ENCODE measurements around the gene C14orf93. TPM values are rescaled to one million over a fixed set of nuclear protein-coding genes. Genes with fewer than 3 reads are reported as not detected.

The C14orf93 gene
- total RNA-seq, 1 experiment from 2014 or later: 8.2 TPM

GRCh38 chr14:23000860-23001259 is 9.1 kb downstream of the C14orf93 start:
- Histone ChIP-seq H4K20me1 (ENCODE audit: control insufficient read depth, insufficient read depth, insufficient read length) (no peaks in the 10 kb centered on the region), H3K4me2 (ENCODE audit: insufficient read depth, insufficient read length, low read length) (no peak overlapping the region), H3K4ac (ENCODE audit: low read depth, low read length) (no peak overlapping the region), H3K18ac (ENCODE audit: insufficient read length, low read depth, low read length) (no peak overlapping the region), H4K8ac (replicated peaks; ENCODE audit: insufficient read length, low read depth, low read length) (no peak overlapping the region), H3K9ac (ENCODE audit: extremely low read depth, insufficient read length, low read length) (no peak overlapping the region), H2BK20ac (ENCODE audit: low read depth, low read length, poor library complexity, severe bottlenecking) (no peak overlapping the region), H2BK15ac (ENCODE audit: low read depth, low read length) (no peak overlapping the region), H2BK12ac (ENCODE audit: insufficient read length, low read depth, low read length) (no peak overlapping the region), H3K4me1 (ENCODE audit: insufficient read depth, low read length) (no peaks in the 10 kb centered on the region; the same call in 1 of the 2 replicates), H3K23me2 (ENCODE audit: insufficient read length, low read depth, low read length, poor library complexity, severe bottlenecking) (no peaks in the 10 kb centered on the region), H3K27ac (ENCODE audit: insufficient read length, low read depth, low read length) (no peak overlapping the region), H3K23ac (ENCODE audit: insufficient read length, low read depth, low read length) (no peak overlapping the region), H4K91ac (ENCODE audit: insufficient read length, low read depth, low read length) (no peak overlapping the region), H3T11ph (ENCODE audit: low read length) (no peak overlapping the region), H3K9me3 (ENCODE audit: control insufficient read depth, low read depth, low read length) (no peaks in the 10 kb centered on the region), H3K14ac (ENCODE audit: insufficient read depth, low read length) (no peak overlapping the region), H3K79me1 (ENCODE audit: insufficient read depth, low read depth, low read length, poor library complexity, severe bottlenecking) (no peaks in the 10 kb centered on the region), H4K5ac (ENCODE audit: insufficient read length, low read depth, low read length) (no peak overlapping the region), H3K56ac (ENCODE audit: insufficient read length, low read depth, low read length) (no peak overlapping the region), H2AFZ (ENCODE audit: low read length) (no peak overlapping the region), H2BK5ac (ENCODE audit: insufficient read length, low read length) (no peak overlapping the region), H3K79me2 (ENCODE audit: insufficient read depth, low read length) (no peaks in the 10 kb centered on the region), H2BK120ac (ENCODE audit: low read depth, low read length, poor library complexity, severe bottlenecking) (no peak overlapping the region), H3K27me3 (ENCODE audit: insufficient read depth, low read length) (no peaks in the 10 kb centered on the region), H2AK5ac (ENCODE audit: insufficient read length, low read length) (no peak overlapping the region)
- Mint-ChIP-seq H3K36me3 (ENCODE audit: insufficient read depth in 1 of 3, low read depth in 3 of 3) (no peaks in the 10 kb centered on the region), H3K27me3 (ENCODE audit: low read depth) (no peaks in the 10 kb centered on the region), H3K4me3 (no peak overlapping the region), H3K4me1 (peaks cover 2 to 7% of the 10 kb centered on the region in 2 experiments), H3K9me3 (no peaks in the 10 kb centered on the region), H3K27ac (no peak overlapping the region)
- TF ChIP-seq CTCF (conservative IDR thresholded peaks at IDR 0.05): no peak
- WGBS (ENCODE audit: extremely low coverage, insufficient read length, low lambda C conversion rate): no CpG with 5 or more reads among the region's 2 CpGs
- no peak for DNase-seq

Data from H9 (cell line).